ENCODE results near the gene COLEC11. TPM values are rescaled to one million over a fixed set of nuclear protein-coding genes. Genes with fewer than 3 reads are reported as not detected.

COLEC11 gene
- total RNA-seq, 2 experiments from 2014 or later, result 1.7 TPM; not detected in 1

DNA sequence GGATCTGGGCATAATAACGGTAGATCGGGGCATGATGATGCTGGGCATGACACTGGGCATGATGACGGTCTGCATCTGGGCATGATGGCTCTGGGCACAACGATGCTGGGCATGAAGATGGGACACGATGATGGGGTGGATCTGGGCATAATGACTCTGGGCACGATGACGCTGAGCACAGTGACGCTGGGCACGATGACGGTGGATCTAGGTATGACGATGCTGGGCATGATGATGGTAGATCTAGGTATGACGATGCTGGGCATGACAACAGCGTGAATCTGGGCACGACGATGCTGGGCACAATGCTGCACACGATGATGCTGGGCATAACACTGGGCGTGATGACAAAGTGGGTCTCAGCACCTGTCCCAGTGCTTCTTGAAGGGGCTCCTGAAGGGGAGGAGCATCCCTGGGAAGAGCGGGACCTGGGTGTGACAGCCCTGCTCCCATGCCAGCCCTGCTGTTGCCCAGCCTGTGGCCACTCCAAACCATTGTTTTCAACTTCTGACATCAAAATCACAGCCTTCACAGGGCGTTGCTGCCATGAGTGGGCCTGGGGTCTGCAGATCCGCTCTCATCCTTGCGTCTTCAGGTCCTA, 32.7 kb downstream of the COLEC11 start:
- TF ChIP-seq, protein P1, sequence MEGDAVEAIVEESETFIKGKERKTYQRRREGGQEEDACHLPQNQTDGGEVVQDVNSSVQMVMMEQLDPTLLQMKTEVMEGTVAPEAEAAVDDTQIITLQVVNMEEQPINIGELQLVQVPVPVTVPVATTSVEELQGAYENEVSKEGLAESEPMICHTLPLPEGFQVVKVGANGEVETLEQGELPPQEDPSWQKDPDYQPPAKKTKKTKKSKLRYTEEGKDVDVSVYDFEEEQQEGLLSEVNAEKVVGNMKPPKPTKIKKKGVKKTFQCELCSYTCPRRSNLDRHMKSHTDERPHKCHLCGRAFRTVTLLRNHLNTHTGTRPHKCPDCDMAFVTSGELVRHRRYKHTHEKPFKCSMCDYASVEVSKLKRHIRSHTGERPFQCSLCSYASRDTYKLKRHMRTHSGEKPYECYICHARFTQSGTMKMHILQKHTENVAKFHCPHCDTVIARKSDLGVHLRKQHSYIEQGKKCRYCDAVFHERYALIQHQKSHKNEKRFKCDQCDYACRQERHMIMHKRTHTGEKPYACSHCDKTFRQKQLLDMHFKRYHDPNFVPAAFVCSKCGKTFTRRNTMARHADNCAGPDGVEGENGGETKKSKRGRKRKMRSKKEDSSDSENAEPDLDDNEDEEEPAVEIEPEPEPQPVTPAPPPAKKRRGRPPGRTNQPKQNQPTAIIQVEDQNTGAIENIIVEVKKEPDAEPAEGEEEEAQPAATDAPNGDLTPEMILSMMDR (conservative IDR thresholded peaks at IDR 0.05; ENCODE audit: low read length), result no peak
- TF ChIP-seq EZH2phosphoT487 (IDR thresholded peaks at IDR 0.05; ENCODE audit: borderline replicate concordance, low read depth, low read length), result no peak
- H3K4me2 ChIP-seq (ENCODE audit: low read length), result no peak overlapping the region
- H3K4me1 ChIP-seq (ENCODE audit: insufficient read depth, low read length, poor library complexity, severe bottlenecking), result no peaks in the 10 kb centered on the region
- no peaks in the 10 kb centered on the region for H3K36me3 ChIP-seq (ENCODE audit: insufficient read depth, low read length)
- no peak overlapping the region for H3K4me3 ChIP-seq (ENCODE audit: low read depth, low read length, poor library complexity, severe bottlenecking)
- no peaks in the 10 kb centered on the region for H3K79me2 ChIP-seq (ENCODE audit: insufficient read depth, low read depth, low read length)
- ChIA-PET CTCF (ENCODE audit: unreplicated experiment) (no interaction called here), POLR2A (no interaction called here)
- intact Hi-C loops (cut with micrococcal nuclease; ENCODE audit: unreplicated experiment), result no loop called here
- DNase-seq (ENCODE audit: low spot score), result no peak
- no peak overlapping the region for H3K27ac ChIP-seq (ENCODE audit: low read depth, low read length, poor library complexity, severe bottlenecking)
- H3K9me3 ChIP-seq (ENCODE audit: low read length), result no peaks in the 10 kb centered on the region
- no peaks in the 10 kb centered on the region for H3K9me2 ChIP-seq (ENCODE audit: insufficient read depth, low read length)
- H4K20me1 ChIP-seq (ENCODE audit: insufficient read depth, low read length), result no peaks in the 10 kb centered on the region
- BruUV-seq (replicated peaks), result no TSS peak
- H2AFZ ChIP-seq (ENCODE audit: low read length), result no peak overlapping the region

DNA sequence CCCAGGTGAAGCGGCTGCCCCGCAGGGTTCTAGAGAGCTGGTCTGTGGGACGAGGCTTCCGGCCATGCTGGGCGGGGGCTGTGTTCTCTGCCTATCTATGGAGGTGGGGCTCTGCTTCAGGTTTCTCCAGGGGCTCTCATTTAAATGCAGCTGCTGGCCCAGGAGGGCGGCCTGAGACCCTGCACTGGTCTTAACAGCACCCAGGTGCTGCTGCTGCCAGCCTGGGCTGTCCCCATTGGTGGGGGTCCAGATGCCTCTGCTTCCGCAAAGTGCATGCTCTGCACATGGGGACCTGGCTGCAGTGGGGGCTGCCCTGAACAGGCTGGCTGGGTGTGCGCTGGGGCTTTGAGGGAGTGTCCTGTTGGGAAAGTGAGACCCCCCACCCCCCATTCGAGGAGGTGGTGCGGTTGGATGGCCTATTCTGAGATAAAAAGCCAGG, 33.3 kb downstream of the COLEC11 start:
- H3K4me2 ChIP-seq (ENCODE audit: low read length), result no peak overlapping the region
- ChIA-PET CTCF (ENCODE audit: unreplicated experiment) (no interaction called here), POLR2A (no interaction called here)
- H2AFZ ChIP-seq (ENCODE audit: low read length), result no peak overlapping the region
- H3K27ac ChIP-seq (ENCODE audit: low read depth, low read length, poor library complexity, severe bottlenecking), result no peak overlapping the region
- no peak for DNase-seq (ENCODE audit: low spot score)
- intact Hi-C loops (cut with micrococcal nuclease; ENCODE audit: unreplicated experiment), result no loop called here
- no peaks in the 10 kb centered on the region for H3K36me3 ChIP-seq (ENCODE audit: insufficient read depth, low read length)
- no TSS peak for BruUV-seq (replicated peaks)
- no peak overlapping the region for H3K4me3 ChIP-seq (ENCODE audit: low read depth, low read length, poor library complexity, severe bottlenecking)
- H4K20me1 ChIP-seq (ENCODE audit: insufficient read depth, low read length), result no peaks in the 10 kb centered on the region
- no peaks in the 10 kb centered on the region for H3K9me3 ChIP-seq (ENCODE audit: low read length)
- H3K79me2 ChIP-seq (ENCODE audit: insufficient read depth, low read depth, low read length), result no peaks in the 10 kb centered on the region
- H3K4me1 ChIP-seq (ENCODE audit: insufficient read depth, low read length, poor library complexity, severe bottlenecking), result no peaks in the 10 kb centered on the region
- TF ChIP-seq, protein P1 (conservative IDR thresholded peaks at IDR 0.05; ENCODE audit: low read length), result no peak
- TF ChIP-seq EZH2phosphoT487 (IDR thresholded peaks at IDR 0.05; ENCODE audit: borderline replicate concordance, low read depth, low read length), result no peak
- no peaks in the 10 kb centered on the region for H3K9me2 ChIP-seq (ENCODE audit: insufficient read depth, low read length)

DNA sequence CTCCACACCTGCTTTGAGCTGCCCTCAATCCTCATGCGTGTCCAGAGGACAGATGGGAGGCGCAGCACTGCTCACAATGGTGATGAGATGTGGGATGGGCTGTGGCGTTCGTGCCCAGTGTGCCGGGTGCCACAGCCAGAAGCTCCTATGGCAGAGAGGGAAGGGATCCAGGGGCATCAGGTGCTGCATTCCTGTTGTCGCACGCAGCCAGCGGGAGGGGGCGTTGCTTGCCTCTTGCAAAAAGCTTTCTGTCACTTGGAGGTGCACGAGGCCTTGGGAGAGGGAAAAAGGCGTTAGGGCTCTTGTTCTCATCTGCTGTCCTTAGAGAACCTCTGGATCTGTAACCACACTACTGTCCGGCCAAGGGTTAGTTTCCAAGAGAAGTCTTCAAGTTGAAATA, 33.9 kb downstream of the COLEC11 start:
- POLR2A ChIA-PET, result no interaction called here
- CTCF ChIA-PET (ENCODE audit: unreplicated experiment), result no interaction called here
- no peaks in the 10 kb centered on the region for H3K9me3 ChIP-seq (ENCODE audit: low read length)
- H3K79me2 ChIP-seq (ENCODE audit: insufficient read depth, low read depth, low read length), result no peaks in the 10 kb centered on the region
- H4K20me1 ChIP-seq (ENCODE audit: insufficient read depth, low read length), result no peaks in the 10 kb centered on the region
- no peak for DNase-seq (ENCODE audit: low spot score)
- intact Hi-C loops (cut with micrococcal nuclease; ENCODE audit: unreplicated experiment), result no loop called here
- TF ChIP-seq, protein P1 (conservative IDR thresholded peaks at IDR 0.05; ENCODE audit: low read length), result 0 out of 2 replicates have a peak, but pooled peaks have one; percentile 10
- no peak for TF ChIP-seq EZH2phosphoT487 (IDR thresholded peaks at IDR 0.05; ENCODE audit: borderline replicate concordance, low read depth, low read length)
- H3K27ac ChIP-seq (ENCODE audit: low read depth, low read length, poor library complexity, severe bottlenecking), result no peak overlapping the region
- no peaks in the 10 kb centered on the region for H3K36me3 ChIP-seq (ENCODE audit: insufficient read depth, low read length)
- no peaks in the 10 kb centered on the region for H3K4me1 ChIP-seq (ENCODE audit: insufficient read depth, low read length, poor library complexity, severe bottlenecking)
- H3K9me2 ChIP-seq (ENCODE audit: insufficient read depth, low read length), result no peaks in the 10 kb centered on the region
- H2AFZ ChIP-seq (ENCODE audit: low read length), result no peak overlapping the region
- no TSS peak for BruUV-seq (replicated peaks)
- no peak overlapping the region for H3K4me3 ChIP-seq (ENCODE audit: low read depth, low read length, poor library complexity, severe bottlenecking)
- no peak overlapping the region for H3K4me2 ChIP-seq (ENCODE audit: low read length)

Data from OCI-LY7 (cell line).